Measurements from ENCODE around the gene TPM4.
A peak's percentile ranks its signal among the peaks of the same experiment; 100 is the strongest.
"Not testable (repeated sequence)": the region's sequence is repeated elsewhere in the genome, so short reads cannot be mapped to it uniquely, and the experiment has no call there.

The TPM4 gene
- total RNA-seq: 130 to 206 reads per million in 2 experiments

DNA sequence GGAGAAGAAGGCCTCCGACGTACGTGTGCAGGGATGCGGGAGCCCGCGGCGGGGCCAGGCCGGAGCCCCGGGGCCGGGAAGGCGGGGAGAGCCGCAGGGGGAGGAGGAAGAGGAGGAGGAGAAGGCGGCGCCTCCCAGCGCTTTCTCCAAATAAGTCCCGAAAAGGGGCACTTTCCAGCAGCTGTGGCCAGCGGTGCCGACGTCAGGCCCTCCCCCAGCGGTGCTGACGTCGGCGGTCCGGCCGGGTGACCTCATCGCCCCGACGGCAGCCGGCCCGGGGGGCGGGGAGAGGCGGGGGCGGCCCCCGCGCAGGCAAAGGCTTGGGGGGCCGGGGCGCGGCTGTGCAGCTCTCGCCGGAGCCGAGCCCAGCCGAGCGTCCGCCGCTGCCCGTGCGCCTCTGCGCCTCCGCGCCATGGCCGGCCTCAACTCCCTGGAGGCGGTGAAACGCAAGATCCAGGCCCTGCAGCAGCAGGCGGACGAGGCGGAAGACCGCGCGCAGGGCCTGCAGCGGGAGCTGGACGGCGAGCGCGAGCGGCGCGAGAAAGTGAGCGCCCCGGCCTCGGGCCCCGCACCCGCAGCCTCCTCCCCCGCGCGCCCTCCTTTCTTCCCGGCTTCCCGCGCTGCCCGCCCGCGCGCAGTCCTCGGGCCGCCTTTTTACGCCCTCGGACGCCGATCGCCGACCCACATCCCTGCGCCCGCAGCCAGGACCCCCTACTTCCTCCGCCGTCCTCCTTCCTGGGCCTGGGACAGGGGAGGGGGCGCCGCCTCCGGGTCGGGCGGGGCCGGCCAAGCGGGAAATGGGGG, at the start of gene TPM4:
TSS of gene TPM4 (plus strand) at position 342 of the 804 bp plus-strand sequence. CDS start at position 413, 71 bp downstream.
- DNase-seq (ENCODE audit: low read depth): peak; percentile 70

DNA sequence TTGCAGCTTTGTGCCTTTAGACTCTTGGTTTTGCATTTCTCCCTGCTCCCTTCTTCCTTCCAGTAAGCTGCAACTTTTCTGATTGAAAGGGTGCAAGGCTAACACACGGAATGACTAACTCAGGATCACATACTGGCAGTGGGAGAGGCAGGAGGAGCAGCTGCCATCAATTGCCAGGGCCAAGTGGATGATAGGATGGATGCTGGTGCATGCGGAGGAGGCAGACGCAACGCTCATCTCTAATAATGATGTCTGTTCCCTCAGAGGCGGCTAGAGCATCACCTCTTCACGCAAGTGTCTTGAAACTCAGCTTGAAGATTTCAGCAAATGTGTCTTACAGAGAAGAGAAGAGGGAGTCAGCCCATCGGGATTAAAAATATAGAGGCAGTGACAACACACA, 49.5 kb upstream of the TPM4 start:
- no peak for DNase-seq (ENCODE audit: low read depth)

DNA sequence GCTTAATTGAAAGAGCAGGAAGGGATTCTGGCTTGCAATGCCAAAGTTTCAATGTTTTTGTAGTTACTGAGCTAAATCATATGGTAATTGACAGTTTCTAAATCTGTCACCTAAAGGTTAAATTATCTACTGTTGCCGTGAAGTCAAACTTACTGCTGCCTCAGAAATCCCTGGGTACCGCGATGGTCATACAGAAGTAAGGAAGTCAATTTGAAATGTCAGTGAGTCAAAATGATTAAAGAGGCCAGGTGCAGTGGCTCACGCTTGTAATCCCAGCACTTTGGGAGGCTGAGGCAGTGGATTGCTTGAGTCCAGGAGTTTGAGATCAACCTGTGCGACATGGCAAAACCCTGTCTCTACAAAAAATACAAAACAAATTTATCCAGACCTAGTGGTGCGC, 48.8 kb upstream of the TPM4 start:
- DNase-seq (ENCODE audit: low read depth): no peak

DNA sequence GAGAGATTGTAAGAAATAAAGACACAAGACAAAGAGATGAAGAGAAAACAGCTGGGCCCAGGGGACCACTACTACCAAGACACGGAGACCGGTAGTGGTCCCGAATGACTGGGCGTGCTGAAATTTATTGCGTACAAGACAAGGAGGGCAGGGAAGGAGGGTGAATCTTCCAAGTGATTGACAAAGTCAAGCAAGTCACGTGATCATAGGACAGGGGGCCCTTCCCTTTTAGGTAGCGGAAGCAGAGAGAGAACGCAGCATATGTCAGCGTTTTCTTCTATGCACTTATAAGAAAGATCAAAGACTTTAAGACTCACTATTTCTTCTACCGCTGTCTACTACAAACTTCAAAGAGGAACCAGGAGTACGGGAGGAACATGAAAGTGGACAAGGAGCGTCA, 46.1 kb upstream of the TPM4 start:
- not testable (repeated sequence) for DNase-seq (ENCODE audit: low read depth)

DNA sequence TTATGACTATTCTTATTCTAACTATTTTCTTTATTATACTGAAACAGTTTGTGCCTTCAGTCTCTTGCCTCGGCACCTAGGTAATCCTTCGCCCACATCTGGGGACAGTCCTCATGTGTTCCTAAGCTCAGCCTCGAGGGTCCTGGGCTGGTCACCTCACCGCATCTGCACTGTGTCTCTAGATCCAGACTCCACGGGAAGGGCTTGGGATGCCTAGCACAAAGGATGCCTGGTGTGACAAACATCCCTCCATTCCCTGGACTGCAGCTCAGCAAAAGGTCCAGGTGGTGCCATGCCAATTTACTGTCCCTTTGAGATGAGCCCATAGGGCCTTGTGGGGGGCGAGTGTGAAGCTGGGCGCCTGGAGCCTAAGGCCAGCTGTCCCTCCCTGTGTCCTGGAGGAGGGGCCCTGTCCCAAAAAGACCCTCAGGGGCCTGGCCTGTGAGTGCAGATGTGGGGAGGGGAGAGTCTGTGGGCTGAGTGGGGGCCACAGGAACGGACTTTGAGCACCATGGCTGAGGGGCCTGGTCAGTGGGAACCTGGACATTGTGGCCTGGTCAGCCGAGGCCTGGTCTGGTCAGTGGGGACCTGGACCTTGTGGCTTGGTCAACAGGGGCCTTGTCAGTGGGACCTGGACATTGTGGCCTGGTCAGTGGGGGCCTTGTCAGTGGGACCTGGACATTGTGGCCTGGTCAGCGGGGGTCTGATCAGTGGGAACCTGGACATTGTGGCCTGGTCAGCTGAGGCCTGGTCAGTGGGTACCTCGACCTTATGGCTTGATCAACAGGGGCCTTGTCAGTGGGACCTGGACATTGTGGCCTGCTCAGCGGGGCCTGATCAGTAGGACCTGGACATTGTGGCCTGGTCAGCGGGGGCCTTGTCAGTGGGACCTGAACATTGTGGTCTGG, 45.1 kb upstream of the TPM4 start:
- no peak for DNase-seq (ENCODE audit: low read depth)

DNA sequence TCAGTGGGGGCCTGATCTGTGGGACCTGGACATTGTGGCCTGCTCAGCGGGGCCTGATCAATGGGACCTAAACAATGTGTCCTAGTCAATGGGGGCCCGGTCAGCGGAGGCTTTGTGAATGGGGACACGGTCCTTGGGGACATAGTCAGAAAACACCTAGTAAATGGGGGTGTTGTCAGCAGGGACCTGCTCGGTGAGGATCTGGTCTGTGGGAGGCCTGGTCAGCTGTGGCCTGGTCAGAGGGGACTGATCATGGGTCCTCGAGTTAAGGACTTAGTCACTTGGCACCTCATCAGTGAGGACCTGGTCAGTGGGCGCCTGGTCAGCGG, 44.5 kb upstream of the TPM4 start:
- no peak for DNase-seq (ENCODE audit: low read depth)

DNA sequence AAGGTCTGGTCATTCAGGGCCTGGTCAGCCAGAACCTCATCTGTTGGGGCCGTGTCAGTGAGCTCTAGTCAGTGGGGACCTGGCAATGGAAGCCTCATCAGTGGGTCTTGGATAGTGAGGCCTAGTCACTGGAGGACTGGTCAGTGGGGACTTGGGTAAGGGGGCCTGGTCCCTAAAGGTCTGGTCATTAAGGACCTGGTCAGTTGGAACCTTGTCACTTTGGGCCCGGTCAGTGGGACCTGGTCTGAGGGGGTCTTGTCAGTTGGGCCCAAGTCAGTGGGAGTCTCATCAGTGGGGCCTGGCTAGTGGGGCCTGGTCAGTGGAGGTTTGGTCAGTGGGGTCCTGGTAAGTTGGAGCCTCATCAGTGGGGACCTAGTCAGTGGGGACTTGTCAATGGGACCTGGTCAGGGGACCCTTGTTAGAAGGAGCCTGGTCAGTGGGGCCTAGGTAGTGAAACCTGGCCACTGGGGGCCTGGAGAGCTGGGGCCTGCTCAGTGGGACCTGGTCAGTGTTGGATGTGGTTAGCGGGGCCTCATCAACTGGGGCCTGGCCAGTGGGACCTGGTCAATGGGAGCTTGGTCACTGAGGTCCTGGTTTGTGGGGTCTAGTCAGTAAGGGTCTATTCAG, 43.7 kb upstream of the TPM4 start:
- DNase-seq (ENCODE audit: low read depth): no peak

DNA sequence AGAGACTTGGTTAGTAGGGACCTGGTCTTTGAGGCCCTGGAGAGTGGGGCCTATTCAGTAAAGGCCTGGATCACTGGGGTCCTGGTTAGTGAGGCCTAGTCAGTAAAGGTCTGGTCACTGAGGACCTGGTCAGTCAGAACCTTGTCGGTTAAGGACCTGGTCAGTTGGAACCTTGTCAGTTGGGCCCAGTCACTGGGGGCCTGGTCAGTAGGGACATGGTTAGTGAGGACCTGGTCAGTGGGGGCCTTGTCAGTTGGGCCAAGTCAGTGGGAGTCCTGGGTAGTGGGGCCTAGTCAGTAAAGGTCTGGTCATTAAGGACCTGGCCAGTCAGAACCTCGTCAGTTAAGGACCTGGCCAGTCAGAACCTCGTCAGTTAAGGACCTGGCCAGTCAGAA, 43.2 kb upstream of the TPM4 start:
- no peak for DNase-seq (ENCODE audit: low read depth)

DNA sequence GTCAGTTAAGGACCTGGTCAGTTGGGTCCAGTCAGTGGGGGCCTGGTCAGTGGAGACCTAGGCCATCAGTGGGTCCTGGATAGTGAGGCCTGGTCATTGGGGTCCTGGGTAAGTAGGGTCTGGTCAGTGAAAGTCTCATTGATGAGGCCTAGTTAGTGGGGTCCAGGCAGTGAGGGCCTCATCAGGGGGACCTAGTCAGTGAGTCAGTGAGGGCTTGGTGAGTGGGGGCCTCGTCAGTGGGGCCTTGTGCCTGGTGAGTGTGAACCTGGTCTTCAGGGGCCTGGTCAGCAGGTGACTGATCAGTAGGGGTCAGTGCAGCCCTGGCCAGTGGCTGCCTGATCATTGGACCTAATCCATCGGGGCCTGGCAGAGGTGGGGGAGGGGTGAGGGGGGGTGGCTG, 42.6 kb upstream of the TPM4 start:
- DNase-seq (ENCODE audit: low read depth): no peak

DNA sequence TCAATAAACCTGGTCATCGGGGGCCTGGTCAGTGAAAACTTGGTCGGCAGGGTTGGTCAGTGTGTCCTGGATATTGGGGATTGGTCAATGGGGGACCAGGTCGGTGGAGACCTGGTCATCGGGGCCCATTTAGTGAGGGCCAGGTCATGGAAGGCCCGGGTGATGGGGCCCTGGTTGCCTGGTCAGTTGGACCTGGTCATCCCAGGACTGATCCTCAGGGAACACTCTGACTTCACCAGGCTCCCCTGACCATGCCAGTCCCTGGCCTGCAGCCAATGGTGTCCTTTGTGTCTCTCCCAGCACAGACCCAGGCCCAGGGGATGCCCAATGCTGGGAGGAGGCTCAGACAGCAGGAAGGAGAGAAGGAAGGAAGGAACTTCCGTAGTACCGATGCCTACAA, 42.1 kb upstream of the TPM4 start:
- DNase-seq (ENCODE audit: low read depth): no peak

DNA sequence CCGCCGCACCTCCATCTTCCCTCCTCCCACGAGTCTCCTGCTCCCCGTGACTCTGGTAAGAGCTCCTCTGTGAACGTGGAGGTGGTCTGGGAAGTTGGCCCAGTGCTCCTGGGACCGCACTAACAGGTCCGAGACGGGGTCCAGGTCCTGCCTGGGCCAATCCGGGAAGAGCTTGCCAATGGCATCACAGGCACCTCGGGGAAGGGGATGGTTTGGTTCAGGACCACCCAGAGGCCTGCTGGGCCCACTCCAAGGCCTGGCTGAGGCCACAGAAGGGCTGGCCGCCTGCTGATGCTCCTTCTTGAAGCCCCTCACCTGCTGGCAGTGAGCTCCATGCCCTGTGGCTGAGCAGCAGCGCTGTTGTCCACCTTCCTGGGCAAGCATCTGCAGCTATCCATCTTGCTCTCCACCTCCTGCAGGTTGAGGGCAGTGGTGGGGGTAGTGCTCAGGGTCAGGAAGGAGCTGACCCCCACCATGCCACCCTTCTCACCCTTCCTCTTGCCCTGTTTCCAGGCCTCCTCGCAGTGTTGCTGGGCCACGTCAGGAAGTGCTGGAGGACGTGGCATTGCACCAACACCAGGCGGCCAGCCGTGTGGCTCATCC, 41.2 kb upstream of the TPM4 start:
- no peak for DNase-seq (ENCODE audit: low read depth)

DNA sequence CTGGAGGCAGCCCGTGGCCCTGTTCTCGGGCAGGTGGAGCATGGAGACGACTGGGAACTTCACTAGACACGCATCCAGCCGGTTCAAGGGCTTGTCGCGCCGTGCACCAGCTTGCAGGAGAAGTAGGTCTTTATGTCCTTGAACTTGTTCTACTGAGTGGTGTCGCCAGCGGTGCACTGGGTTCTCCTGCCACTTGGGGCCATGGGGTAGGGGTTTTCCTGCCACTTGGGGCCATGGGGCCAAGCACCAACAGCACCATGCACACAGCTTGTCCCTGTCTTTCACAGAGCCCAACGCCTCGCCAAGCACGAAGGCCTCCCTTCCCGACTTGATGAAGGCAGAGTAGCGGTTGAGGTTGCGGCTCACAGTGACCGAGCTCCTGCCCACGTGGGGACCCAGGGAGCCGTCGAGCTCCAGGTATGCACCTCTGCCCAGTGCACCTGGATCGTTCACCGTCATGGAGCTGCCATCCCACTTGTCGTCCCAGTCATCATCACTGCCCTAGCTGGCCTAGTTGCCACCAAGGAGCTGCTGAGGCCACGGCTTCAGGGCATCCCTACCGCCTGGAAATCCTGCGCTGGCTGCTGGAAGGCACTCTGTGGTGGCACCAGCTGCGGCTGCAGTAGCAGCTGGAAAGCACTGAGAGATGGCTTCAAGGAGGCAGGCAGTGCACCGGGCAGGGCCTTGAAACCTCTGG, 40.5 kb upstream of the TPM4 start:
- no peak for DNase-seq (ENCODE audit: low read depth)

DNA sequence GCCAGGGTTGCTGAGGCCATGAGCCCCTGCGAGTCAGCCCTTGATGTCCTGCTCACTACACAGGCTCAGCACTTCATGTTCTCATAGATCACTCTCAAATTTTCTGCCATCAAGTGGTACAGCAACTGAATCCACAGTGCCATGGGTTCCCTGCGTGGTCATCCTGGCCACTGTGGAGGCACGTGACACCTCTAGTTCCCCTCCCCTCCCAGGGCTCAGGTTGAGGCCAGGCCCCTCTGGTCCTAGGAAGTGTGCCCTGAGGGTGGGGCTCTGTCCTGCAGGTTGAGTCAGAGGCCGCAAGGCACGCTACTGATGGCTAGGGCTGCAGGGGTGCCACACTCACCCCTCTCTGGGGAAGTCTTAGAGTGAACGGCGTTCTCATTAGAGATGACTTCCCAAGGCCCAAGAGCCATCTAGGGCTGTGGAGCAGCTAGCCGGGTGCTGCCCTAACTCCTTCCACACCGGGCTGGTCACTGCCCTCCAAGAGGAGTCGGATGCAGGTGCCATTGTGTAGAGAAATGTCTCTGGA, 39.8 kb upstream of the TPM4 start:
- DNase-seq (ENCODE audit: low read depth): no peak

DNA sequence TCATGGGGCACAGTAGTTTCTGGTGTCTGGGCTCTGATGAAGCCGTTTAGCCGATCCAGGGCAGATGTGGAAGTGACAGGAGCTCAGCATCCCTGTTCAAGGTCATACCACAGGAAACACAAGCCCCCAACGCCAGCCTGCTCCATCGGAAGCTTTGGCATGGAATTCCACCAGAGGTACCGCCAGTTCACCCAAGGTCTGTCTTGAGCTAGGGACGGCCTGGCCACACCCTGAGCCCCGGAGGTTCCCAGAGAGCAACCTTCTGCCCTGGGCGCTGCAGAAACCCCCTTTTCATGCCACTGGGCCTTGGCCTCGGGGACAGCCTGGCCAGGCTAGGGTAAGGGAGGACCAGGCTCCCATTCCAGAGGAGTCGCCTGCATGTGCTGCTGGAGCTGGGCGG, 39.4 kb upstream of the TPM4 start:
- no peak for DNase-seq (ENCODE audit: low read depth)

DNA sequence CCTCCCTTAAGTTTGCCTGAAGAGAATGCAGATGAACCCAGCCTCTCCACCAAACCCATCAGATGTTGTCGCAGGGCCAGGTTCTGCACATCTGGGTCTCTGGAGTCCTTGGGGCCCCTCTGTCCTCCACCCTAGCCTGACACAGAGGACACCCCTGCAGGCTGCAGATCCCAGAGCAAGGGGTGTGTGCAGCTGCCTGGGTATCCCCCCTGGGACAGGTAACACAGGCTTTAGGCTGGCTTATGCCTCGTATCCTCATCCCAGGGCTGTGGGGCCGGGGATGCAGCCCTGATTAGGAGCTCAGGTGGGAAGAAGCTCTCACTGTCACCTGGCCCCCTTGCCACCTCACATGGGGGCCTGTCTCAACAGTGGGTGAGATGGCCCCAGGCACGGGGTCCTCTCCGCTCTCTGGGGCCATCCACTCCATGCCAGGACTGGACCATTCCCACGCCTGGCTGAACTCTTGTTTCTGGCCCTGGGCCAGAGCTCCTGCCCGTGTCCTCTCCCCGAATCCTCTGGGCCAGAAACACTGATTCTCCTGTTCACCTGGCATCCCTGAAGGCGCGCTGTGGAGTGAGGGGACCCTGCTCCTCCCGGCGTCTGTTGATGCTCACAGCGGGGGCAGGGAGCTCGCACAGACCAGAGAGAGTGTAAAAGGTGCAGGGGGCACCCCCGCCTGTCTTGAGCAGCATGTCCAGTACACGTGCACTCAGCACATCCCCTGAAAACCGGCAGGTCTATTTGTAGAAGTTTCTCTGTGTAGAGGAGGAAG, 38.7 kb upstream of the TPM4 start:
- no peak for DNase-seq (ENCODE audit: low read depth)

DNA sequence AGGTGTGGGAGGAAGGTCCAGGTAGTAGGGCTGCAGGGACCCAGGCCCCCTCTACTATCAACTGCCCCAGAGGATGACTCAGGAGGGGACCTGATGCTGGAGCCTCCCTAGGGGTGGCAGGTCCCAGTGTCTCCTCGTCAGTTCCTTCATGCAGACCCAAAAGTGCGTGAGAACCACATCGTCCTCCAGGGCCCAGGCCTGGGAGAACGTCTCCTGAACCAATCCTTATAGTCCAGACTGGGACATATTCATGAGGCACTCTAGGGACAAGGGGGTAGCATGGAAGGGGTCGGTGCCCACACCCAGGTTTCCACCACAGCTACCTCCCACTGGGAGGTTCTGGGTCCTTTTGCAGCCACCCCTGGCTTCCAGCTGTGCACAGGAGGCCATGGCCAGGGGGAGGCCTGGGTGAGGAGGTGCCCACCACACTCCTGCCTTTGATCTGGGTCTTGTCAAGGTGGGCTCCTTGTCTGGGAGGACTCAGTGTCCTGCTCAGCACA, 38.0 kb upstream of the TPM4 start:
- DNase-seq (ENCODE audit: low read depth): no peak

DNA sequence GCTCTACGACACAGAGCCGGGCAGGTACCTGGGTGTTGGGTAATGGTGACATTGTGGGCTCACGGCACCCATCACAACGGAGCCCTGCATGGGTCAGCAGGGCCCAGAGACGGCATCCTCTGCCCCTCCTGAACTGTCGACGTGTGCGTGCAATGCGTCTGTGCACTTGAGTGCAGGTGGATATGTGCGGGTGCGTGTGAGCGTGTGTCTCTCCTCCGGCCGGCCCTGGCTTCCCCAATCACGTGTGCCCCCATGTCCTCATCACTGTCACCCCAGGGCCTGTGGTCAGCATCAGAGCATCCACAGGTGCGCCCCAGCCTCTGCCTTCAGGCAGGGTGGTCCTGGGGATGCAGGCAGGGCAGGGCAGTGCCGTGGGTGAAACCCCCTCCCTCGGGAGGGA, 37.2 kb upstream of the TPM4 start:
- DNase-seq (ENCODE audit: low read depth): no peak

DNA sequence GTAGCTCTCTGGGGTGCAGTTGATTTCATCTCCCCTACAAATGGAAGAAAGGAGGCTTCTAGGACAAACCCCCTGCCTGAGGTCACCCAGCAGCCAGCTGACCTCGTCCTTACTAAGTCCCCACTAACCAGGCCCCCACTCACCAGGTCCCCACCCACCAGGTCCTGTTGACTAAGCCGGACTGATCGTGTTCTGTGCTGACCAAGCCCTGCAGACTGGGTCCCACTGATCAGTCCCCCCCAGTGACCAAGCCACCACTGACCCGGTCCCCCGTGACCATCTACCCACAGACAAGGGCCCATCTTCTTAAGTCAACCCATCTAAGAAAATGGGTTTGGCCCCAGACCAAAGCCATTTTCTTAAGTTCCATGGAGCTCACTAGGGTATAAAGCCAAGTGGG, 36.8 kb upstream of the TPM4 start:
- DNase-seq (ENCODE audit: low read depth): no peak

DNA sequence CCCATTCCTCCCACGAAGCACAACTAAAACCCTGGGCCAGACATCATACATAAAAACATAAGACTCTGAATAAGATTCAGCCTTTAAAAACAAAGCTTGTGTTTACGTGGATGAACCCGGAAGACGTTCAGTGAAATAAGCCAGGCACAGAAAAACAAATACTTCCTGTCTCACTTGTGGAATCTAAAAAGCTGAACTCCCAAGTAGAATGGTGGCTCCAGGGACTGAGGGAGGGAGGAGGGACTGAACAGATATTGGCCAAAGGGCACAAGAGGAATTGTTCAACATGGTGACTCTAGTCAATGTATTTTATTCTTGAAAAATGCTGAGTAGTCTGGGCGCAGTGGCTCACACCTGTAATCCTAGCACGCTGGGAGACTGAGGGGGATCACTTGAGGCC, 35.7 kb upstream of the TPM4 start:
- DNase-seq (ENCODE audit: low read depth): no peak

DNA sequence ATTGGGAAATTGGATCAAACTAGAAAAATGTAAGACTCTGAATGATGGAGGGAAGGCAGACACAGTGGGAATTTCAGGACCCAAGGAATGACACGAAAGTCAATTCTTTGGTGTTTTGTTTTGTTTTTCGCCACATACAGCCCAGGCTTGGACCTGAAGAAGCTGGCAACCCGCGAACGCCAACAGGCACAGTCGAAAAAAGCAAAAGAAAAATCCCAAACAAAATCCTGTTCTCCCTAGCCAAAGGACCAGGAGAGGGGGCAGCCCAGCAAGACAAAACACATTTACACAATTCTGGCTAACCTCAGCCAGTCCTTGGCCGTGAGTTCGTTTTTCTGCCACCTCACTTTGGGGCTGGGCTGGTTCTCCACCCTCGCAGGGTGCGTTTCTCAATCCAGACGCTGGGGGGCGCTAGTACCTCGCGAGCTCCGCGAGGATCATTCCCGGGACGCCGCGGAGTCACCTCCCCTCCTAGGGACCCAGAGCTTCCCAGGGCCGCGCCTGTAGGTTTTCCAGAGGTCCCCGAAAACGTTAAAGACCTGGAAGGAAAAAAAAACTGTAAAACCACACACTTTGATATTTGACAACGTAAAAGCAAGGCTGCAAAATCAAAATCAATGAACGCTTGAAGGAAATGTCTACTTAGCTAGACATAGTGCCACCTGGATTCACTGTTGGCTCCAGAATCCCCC, 34.9 kb upstream of the TPM4 start:
- peak; percentile 60 for DNase-seq (ENCODE audit: low read depth)
